Psoas muscle (tissue), 8 donors: Measurements from ENCODE around the gene CDK17. TPM values are rescaled to one million over a fixed set of nuclear protein-coding genes. Genes with fewer than 3 reads are reported as not detected.

Experiments used
- ATAC-seq, 4 donors: fragments of 200-7000 bp; cut with Tn5 transposase; one replicate each; pipeline ENCODE4 v1.9.1; 2020; ENCODE audit warnings: moderate library complexity in 3 of 4, mild to moderate bottlenecking in 2 of 4
- DNase-seq, 2 donors: peaks; one replicate each; pipeline ENCODE4 v3.0.0-alpha.2; 2020
- H3K27ac ChIP-seq: fragments of 200-600 bp; one replicate; pipeline ENCODE4 v1.8.0; 2022
- H3K27me3 ChIP-seq, 3 donors: fragments of 200-600 bp in 1 of 3; one replicate each; pipeline versions ENCODE4 v1.6.1 to v1.8.0; 2013 to 2022; ENCODE audit warnings: low read length in 2 of 3, mild to moderate bottlenecking in 2 of 3, moderate library complexity in 1 of 3; ENCODE audit not compliant: insufficient read depth in 3 of 3
- H3K36me3 ChIP-seq, 2 donors: fragments of 200-600 bp in 1 of 2; one replicate each; pipeline versions ENCODE4 v1.6.1 to v1.8.0; 2013 to 2022; ENCODE audit warnings: low read depth in 1 of 2, mild to moderate bottlenecking in 1 of 2, moderate library complexity in 1 of 2; ENCODE audit not compliant: insufficient read depth in 1 of 2
- H3K4me1 ChIP-seq: fragments of 200-600 bp; one replicate; pipeline ENCODE4 v1.8.0; 2022
- H3K4me3 ChIP-seq: fragments of 200-600 bp; one replicate; pipeline ENCODE4 v1.8.0; 2022; ENCODE audit warnings: mild to moderate bottlenecking
- H3K9me3 ChIP-seq: fragments of 200-600 bp; one replicate; pipeline ENCODE4 v1.8.0; 2022
- CTCF ChIP-seq: fragments of 200-600 bp; IDR thresholded peaks from one replicate; pipeline ENCODE4 v1.8.0; 2022; ENCODE audit warnings: antibody characterized with exemption
- WGBS, 3 donors: extraction: QIAGEN DNeasy Blood & Tissue Kit; methylation state at CpG; one replicate each; pipeline versions ENCODE4 v1.1.6 to v1.1.7; 2013; 5-methylcytosine and 5-hydroxymethylcytosine counted together
- intact Hi-C, 2 donors: fragments of 100-400 bp; cut with DNase I; formaldehyde crosslinking; loops; one replicate each; pipeline versions ENCODE4 v1.11.0 to v1.14.2; 2022
- polyA plus RNA-seq, 3 donors: library from polyadenylated mRNA; stranded (reverse); fragments of 200-250 nt; gene quantifications; one replicate each; pipeline ENCODE4 v1.2.3, GENCODE V29; 2013
- total RNA-seq, 4 donors: library from RNA; stranded (reverse); fragmentation: NEBNext Ultra II Directional in 2 of 4; extraction: Animal tissue kit (Norgen Biotek cat#: 25700) in 2 of 4; gene quantifications; one replicate each; pipeline versions ENCODE4 v1.2.1 to v1.2.4, GENCODE V29; 2021 to 2023
- donor health status: healthy with polysubstance abuse.
- donor health status: DM: no; HTN: no; CAD: no; lungs with moderate emphysema.
- donor health status: Bipolar disorder and iron deficiency.
- donor health status: healthy.
- donor health status: DM: yes; HTN: yes; CAD: no.
- donor health status: DM: no; HTN: no; CAD: no.
- donor health status: DM: no; HTN: no; CAD: no.
- donor health status: DM: yes; HTN: yes; CAD: no.

CDK17 gene
- total and polyA plus RNA-seq, 7 donors: 7.2 to 21.4 (median 13.3) TPM

DNA sequence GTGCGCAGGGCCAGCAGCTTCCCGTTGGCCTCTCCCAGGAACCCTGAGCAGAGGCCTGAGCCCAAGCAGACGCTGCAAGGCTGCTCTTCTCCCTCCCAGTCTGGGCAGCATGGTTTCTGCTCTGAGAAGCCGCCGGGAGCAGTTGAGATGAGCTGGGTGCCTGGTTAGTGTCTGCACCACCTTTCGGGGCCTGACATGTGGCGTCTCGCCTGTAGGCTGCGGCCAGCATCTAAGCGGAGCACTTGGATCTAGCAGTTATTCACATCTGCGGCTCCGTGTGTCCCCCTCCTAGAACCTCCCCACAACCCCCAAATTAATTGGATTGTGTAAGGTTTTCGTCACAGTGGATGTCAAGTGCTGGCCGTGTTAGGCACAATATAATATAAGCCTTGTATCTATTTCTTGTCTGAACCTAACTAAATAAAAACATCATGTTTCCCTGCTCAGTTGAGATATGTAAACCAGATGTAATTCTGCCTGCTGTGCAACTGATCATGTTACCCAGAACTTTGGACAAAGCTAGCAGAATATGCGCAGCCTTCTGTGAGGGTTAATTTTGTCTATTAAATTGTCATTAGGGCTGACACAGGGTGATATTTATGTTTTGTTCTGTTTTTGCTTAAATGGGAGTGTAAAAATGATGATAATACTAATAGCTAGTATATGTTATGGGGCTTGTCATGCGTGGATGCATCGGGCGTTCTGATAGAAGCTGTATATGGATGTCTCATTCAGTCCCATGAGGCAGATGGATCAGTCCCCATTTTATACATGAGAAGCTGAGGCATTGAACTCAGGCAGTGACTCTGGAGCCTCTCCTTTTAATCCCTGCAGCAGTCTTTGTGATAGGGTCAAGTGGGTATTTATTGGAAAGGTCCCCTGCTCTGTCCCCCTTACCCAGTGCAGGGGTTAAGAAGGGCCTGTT, 160.3 kb downstream of the CDK17 start:
- Histone ChIP-seq H3K27ac (peak overlapping the region; percentile 16), H3K4me3 (no peak overlapping the region), H3K27me3 (peaks cover 0 to 43% (median 13%) of the 10 kb centered on the region in 3 donors), H3K4me1 (peaks cover 17% of the 10 kb centered on the region), H3K36me3 (no peaks in the 10 kb centered on the region), H3K9me3 (no peaks in the 10 kb centered on the region)
- intact Hi-C loops: no loop called here
- WGBS, 3 donors: 49 to 52% (median 50%) methylated on average over 18 of the region's 18 CpGs
- DNase-seq (no peak), ATAC-seq (no peak)
- no peak for TF ChIP-seq CTCF

DNA sequence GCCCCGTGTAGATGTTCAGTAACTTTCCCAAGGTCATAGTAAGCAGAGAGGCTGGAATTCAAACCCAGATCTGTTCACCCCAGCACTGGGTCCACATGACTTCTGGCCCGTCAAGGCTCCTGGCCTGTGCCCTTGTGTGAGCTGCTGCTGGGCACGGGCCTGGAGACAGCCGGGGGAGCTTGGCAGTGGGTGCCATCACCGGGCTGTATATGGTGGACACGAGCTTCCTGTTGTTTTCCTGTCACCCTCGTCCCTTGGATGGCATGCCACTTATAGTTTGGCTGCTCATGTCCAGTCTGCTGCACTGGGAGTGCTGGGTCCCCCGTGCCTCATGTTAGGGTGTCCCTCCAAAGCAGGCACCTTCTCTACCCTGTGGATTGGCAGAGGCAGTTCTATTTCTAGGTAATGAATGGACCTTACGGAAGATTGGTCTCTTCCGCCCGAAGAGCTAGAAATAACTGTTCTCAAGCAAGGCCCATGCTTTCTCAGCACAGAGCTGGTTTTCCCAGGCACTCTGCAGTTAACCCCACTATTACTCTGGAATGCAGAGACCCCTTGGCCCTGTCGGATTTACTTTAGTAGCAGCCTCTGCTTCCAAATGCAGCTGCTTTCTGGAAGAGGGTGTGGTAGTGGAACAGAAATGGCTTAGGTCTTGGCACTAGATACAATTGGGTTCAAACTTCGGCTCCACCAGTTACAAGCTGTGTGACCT, 161.7 kb downstream of the CDK17 start:
- DNase-seq (no peak), ATAC-seq (no peak)
- peaks cover 24% of the 10 kb centered on the region for H3K4me1 ChIP-seq
- no peaks in the 10 kb centered on the region for H3K9me3 ChIP-seq
- no peak overlapping the region for H3K4me3 ChIP-seq
- no peak for TF ChIP-seq CTCF
- peaks cover 0 to 43% (median 13%) of the 10 kb centered on the region in 3 donors for H3K27me3 ChIP-seq
- intact Hi-C loops: no loop called here
- H3K36me3 ChIP-seq: no peaks in the 10 kb centered on the region
- WGBS, 3 donors: 25 to 44% (median 32%) methylated on average over 13 of the region's 13 CpGs
- H3K27ac ChIP-seq: no peak overlapping the region

DNA sequence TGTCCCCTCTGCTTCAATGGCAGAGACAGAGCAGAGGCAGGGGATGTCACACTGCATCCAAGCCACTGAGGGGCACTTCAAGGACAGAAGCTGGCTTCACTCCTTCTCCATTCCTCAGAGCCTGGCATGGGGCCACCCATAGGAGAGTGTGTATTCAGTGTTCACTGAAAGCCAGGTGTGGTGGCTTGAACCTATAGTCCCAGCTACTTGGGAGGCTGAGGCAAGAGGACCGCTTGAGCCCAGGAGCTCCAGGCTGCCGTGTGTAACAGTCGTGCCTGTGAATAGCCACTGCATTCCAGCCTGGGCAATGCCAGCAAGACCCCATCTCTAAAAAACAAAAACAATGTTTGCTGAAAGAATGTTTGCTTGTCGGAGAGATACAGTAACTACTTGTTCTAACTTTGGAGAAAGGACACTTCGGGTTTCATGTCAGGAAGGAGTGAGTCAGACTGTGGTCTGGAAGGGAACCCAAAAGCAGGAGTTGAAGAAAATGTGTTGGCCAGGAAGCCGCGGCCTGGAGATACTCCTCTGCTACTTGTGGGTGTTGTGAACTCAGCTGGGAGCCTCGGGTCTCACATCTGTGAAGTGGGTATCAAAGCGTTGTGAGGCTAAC, 162.7 kb downstream of the CDK17 start:
- no peaks in the 10 kb centered on the region for H3K9me3 ChIP-seq
- 30 to 50% (median 34%) methylated on average over 9 of the region's 9 CpGs for WGBS, 3 donors
- peaks cover 24% of the 10 kb centered on the region for H3K4me1 ChIP-seq
- H3K36me3 ChIP-seq: no peaks in the 10 kb centered on the region
- H3K27me3 ChIP-seq: peaks cover 0 to 37% (median 13%) of the 10 kb centered on the region in 3 donors
- peak overlapping the region; percentile 38 for H3K27ac ChIP-seq
- no peak overlapping the region for H3K4me3 ChIP-seq
- no peak for TF ChIP-seq CTCF
- ATAC-seq: peak; percentile 33 to 50 (median 46)
- DNase-seq: peak; percentile 71 to 73
- intact Hi-C loops: no loop called here

GRCh38 chr12:96237035-96237434, 163.2 kb downstream of the CDK17 start:
- DNase-seq (no peak), ATAC-seq (no peak)
- Histone ChIP-seq H3K27ac (no peak overlapping the region), H3K9me3 (no peaks in the 10 kb centered on the region), H3K4me1 (peaks cover 21% of the 10 kb centered on the region), H3K4me3 (no peak overlapping the region), H3K27me3 (peaks cover 0 to 35% (median 13%) of the 10 kb centered on the region in 3 donors), H3K36me3 (no peaks in the 10 kb centered on the region)
- intact Hi-C loops: no loop called here
- 83 to 89% (median 87%) methylated on average over 7 of the region's 7 CpGs for WGBS, 3 donors
- no peak for TF ChIP-seq CTCF
